T-helper 2 cell treated with Interferon-gamma antibody and Interleukin-4, amounts not matched to agents 5 μg/mL and 100 μg/mL, for 36 hours (primary cell): ENCODE results near the gene TSNAX.
"Not testable (repeated sequence)": the region's sequence is repeated elsewhere in the genome, so short reads cannot be mapped to it uniquely, and the experiment has no call there.

ENCODE experiments used
- DNase-seq: peaks from one replicate; pipeline ENCODE4 v3.0.0; 2021; ENCODE audit warnings: low spot score
- H3K27ac Mint-ChIP-seq: one replicate; pipeline ENCODE4 v1.8.0; 2021; ENCODE audit warnings: mild to moderate bottlenecking, mixed read lengths
- H3K27me3 Mint-ChIP-seq: one replicate; pipeline ENCODE4 v1.8.0; 2021; ENCODE audit warnings: low read depth, mixed read lengths
- H3K36me3 Mint-ChIP-seq: one replicate; pipeline ENCODE4 v1.8.0; 2021; ENCODE audit warnings: low read depth, mixed read lengths
- H3K4me1 Mint-ChIP-seq: one replicate; pipeline ENCODE4 v1.8.0; 2021; ENCODE audit warnings: low read depth, mixed read lengths
- H3K4me3 Mint-ChIP-seq: one replicate; pipeline ENCODE4 v1.8.0; 2022; ENCODE audit warnings: mild to moderate bottlenecking, moderate library complexity, mixed read lengths
- H3K9me3 Mint-ChIP-seq: one replicate; pipeline ENCODE4 v1.8.0; 2021; ENCODE audit warnings: mixed read lengths

TSNAX gene

DNA sequence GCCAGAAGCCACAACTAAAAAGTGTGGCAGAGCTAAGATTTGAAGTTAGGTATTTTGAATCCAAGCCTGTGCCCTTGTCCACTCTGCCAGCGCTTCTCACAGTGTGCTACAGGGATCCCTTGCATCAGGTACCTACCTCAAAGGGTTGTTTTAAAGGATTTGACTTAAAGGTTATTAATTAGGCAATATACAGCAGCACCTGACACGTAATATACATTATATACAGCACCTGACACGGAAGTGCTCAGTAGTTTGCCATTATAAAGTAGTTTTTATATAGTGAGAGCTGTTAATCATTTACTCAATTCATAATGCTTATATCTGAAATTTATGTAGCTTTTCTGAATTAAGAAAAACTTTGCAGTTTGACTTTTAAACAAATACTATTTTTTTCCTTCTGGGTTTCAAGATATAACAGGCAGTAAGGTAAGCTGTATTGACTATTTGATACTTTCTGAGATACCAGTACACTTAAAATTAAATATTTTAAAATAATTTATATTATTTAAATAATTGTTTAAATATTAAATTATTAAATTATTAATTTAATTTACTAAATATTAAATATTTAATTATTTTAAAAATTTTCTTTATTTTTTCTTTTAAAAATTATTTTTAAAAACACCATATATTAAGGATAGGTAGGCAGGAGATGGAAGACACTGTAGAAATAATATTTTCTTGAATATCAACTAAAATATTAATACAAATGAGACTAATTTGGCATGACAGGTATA is 33.3 kb downstream of the TSNAX start:
- no peaks in the 10 kb centered on the region for H3K27me3 Mint-ChIP-seq
- no peaks in the 10 kb centered on the region for H3K9me3 Mint-ChIP-seq
- no peak for DNase-seq
- H3K36me3 Mint-ChIP-seq: peaks cover 22% of the 10 kb centered on the region
- H3K4me3 Mint-ChIP-seq: no peak overlapping the region
- peaks cover 10% of the 10 kb centered on the region for H3K4me1 Mint-ChIP-seq
- H3K27ac Mint-ChIP-seq: no peak overlapping the region

DNA sequence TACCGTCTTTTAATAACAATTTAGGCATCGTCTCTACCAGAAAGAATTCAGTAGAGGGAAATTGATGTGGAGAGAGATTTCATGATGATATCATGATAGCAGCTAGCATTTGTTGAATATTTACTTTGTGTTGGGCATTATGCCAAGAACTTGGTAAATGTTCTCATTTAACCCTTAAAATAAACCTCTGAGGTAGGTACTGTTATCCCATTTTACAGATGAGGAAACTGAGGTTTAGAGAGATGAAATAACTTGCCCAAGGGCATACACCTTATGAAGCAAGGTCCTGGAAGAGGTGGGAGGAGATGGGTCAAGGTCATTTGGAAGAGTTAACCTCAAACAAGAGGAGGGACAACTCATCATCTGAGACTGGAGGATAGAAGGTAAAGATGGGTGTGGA is 34.8 kb downstream of the TSNAX start:
- H3K4me1 Mint-ChIP-seq: peaks cover 6% of the 10 kb centered on the region
- H3K36me3 Mint-ChIP-seq: peaks cover 31% of the 10 kb centered on the region
- H3K27me3 Mint-ChIP-seq: no peaks in the 10 kb centered on the region
- no peak for DNase-seq
- H3K9me3 Mint-ChIP-seq: no peaks in the 10 kb centered on the region
- H3K4me3 Mint-ChIP-seq: no peak overlapping the region
- no peak overlapping the region for H3K27ac Mint-ChIP-seq

GRCh38 chr1:231564373-231564772 is 35.9 kb downstream of the TSNAX start:
- no peak for DNase-seq
- Mint-ChIP-seq H3K9me3 (no peaks in the 10 kb centered on the region), H3K36me3 (peaks cover 31% of the 10 kb centered on the region), H3K4me1 (peaks cover 4% of the 10 kb centered on the region), H3K4me3 (no peak overlapping the region), H3K27me3 (no peaks in the 10 kb centered on the region), H3K27ac (no peak overlapping the region)

- Mint-ChIP-seq H3K27ac (no peak overlapping the region), H3K36me3 (peaks cover 31% of the 10 kb centered on the region), H3K9me3 (no peaks in the 10 kb centered on the region), H3K4me1 (peaks cover 4% of the 10 kb centered on the region), H3K27me3 (no peaks in the 10 kb centered on the region), H3K4me3 (no peak overlapping the region)
- DNase-seq: no peak
Observed at GRCh38 chr1:231566496-231566895, 38.0 kb downstream of the TSNAX start.

DNA sequence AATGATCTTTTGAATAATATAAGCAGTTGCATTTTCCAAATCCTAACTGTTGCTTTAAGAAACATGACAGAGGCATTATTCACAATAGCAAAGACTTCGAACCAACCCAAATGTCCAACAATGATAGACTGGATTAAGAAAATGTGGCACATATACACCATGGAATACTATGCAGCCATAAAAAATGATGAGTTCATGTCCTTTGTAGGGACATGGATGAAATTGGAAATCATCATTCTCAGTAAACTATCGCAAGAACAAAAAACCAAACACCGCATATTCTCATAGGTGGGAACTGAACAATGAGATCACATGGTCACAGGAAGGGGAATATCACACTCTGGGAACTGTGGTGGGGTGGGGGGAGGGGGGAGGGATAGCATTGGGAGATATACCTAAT is 41.8 kb downstream of the TSNAX start:
- not testable (repeated sequence) for DNase-seq, H3K9me3 Mint-ChIP-seq, H3K4me3 Mint-ChIP-seq, H3K4me1 Mint-ChIP-seq, H3K27ac Mint-ChIP-seq, H3K27me3 Mint-ChIP-seq
- peaks cover 15% of the 10 kb centered on the region for H3K36me3 Mint-ChIP-seq

- Mint-ChIP-seq H3K4me1 (no peaks in the 10 kb centered on the region), H3K27ac (no peak overlapping the region), H3K9me3 (no peaks in the 10 kb centered on the region), H3K27me3 (no peaks in the 10 kb centered on the region), H3K4me3 (no peak overlapping the region), H3K36me3 (peaks cover 11% of the 10 kb centered on the region)
- no peak for DNase-seq
Observed at GRCh38 chr1:231571904-231572303, 43.4 kb downstream of the TSNAX start.

DNA sequence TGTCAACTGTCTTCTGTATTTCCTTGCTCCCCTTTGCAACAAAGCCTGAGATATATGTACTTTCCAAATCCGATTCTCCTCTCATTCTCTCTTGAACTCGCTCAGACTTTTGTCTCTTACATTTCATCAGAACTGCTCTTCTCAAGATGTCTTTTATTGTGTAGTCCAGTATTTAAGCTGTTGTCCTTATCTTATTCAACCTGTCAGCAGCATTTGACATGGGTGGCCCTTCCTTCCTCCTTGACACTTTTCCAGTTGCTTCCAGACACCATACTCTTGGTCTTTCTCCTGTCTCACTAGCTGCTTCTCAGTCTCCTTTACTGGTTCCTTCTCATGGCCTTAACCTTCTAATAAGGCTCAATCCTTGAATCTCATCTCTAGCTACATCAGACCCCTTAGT is 47.0 kb downstream of the TSNAX start:
- H3K36me3 Mint-ChIP-seq: no peaks in the 10 kb centered on the region
- no peak overlapping the region for H3K27ac Mint-ChIP-seq
- no peaks in the 10 kb centered on the region for H3K27me3 Mint-ChIP-seq
- no peaks in the 10 kb centered on the region for H3K9me3 Mint-ChIP-seq
- H3K4me1 Mint-ChIP-seq: no peaks in the 10 kb centered on the region
- H3K4me3 Mint-ChIP-seq: no peak overlapping the region
- no peak for DNase-seq

DNA sequence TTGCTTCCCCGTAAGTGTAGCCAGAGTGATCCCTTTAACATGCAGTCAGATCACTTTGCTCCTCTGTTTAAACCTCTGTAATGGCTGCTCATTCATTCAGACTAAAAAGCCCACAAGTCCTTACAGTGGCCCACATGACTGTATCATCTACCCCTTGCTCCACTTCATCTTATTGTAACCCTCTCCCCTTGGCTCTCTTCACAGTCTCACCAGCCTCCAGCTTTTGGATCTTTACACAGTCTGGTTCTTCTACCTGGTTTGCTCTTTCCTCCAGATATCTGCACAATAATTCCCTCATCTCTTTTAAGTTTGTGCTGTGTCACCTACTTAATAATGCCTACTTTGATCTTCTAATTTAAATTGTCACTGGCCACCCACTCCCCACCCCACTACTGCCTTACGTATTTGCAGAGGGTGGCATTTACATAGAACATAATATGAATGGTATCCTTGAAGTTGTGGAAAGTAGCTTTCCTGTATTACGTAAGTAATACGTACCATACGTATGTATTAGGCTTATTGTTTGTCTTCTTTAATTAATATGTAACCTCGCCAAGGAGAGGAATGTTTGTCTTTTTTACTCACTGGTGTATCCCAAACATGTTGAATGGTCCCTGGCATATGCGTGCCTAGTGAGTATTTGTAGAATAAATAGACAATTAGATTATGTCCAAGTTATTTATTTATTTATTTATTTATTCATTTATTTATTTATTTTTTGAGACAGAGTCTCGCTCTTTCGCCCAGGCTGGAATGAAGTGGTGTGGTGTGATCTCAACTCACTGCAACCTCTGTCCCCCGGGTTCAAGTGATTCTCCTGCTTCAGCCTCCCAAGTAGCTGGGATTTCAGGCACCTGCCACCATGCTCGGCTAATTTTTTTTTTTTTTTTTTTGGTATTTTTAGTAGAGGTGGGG is 48.6 kb downstream of the TSNAX start:
- DNase-seq: no peak
- Mint-ChIP-seq H3K4me1 (no peaks in the 10 kb centered on the region), H3K36me3 (no peaks in the 10 kb centered on the region), H3K9me3 (no peaks in the 10 kb centered on the region), H3K27me3 (no peaks in the 10 kb centered on the region), H3K27ac (no peak overlapping the region), H3K4me3 (no peak overlapping the region)

- no peaks in the 10 kb centered on the region for H3K36me3 Mint-ChIP-seq
- H3K4me3 Mint-ChIP-seq: no peak overlapping the region
- H3K27ac Mint-ChIP-seq: no peak overlapping the region
- H3K4me1 Mint-ChIP-seq: no peaks in the 10 kb centered on the region
- no peak for DNase-seq
- no peaks in the 10 kb centered on the region for H3K9me3 Mint-ChIP-seq
- no peaks in the 10 kb centered on the region for H3K27me3 Mint-ChIP-seq
Observed at GRCh38 chr1:231580874-231581273, 52.4 kb downstream of the TSNAX start.

- Mint-ChIP-seq H3K4me1 (no peaks in the 10 kb centered on the region), H3K36me3 (no peaks in the 10 kb centered on the region), H3K27me3 (no peaks in the 10 kb centered on the region), H3K27ac (no peak overlapping the region), H3K9me3 (no peaks in the 10 kb centered on the region), H3K4me3 (no peak overlapping the region)
- no peak for DNase-seq
Observed at GRCh38 chr1:231581859-231582258, 53.4 kb downstream of the TSNAX start.

GRCh38 chr1:231583376-231583775 is 54.9 kb downstream of the TSNAX start:
- no peaks in the 10 kb centered on the region for H3K27me3 Mint-ChIP-seq

GRCh38 chr1:231584117-231584516 is 55.6 kb downstream of the TSNAX start:
- DNase-seq: no peak
- no peak overlapping the region for H3K27ac Mint-ChIP-seq
- no peaks in the 10 kb centered on the region for H3K9me3 Mint-ChIP-seq
- no peak overlapping the region for H3K4me3 Mint-ChIP-seq
- H3K36me3 Mint-ChIP-seq: no peaks in the 10 kb centered on the region
- H3K27me3 Mint-ChIP-seq: no peaks in the 10 kb centered on the region
- H3K4me1 Mint-ChIP-seq: no peaks in the 10 kb centered on the region

More at GRCh38 chr1:231583376-231583775, 54.9 kb downstream of the TSNAX start:
- Mint-ChIP-seq H3K9me3 (no peaks in the 10 kb centered on the region), H3K27ac (no peak overlapping the region), H3K36me3 (no peaks in the 10 kb centered on the region), H3K4me1 (no peaks in the 10 kb centered on the region), H3K4me3 (no peak overlapping the region)
- DNase-seq: no peak

DNA sequence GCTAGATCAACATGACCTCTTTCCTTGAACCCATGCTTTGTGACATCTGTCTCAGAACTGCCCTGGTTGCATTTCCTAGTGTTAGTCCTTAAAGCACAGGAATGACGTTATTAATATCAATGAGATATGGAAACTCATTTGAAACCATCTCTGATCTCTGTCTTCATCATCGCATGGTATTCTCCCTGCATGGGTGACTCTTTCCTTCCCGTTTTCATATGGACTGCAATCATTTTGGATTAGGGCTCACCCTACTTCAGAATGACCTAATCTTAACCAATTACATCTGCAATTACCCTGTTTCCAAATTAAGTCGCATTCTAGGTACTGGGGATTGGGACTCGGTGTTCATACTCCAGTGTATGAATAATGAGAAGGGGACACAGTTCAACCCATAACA is 56.5 kb downstream of the TSNAX start:
- no peaks in the 10 kb centered on the region for H3K4me1 Mint-ChIP-seq
- H3K36me3 Mint-ChIP-seq: no peaks in the 10 kb centered on the region
- no peak overlapping the region for H3K4me3 Mint-ChIP-seq
- no peak for DNase-seq
- H3K9me3 Mint-ChIP-seq: no peaks in the 10 kb centered on the region
- H3K27ac Mint-ChIP-seq: no peak overlapping the region
- no peaks in the 10 kb centered on the region for H3K27me3 Mint-ChIP-seq

DNA sequence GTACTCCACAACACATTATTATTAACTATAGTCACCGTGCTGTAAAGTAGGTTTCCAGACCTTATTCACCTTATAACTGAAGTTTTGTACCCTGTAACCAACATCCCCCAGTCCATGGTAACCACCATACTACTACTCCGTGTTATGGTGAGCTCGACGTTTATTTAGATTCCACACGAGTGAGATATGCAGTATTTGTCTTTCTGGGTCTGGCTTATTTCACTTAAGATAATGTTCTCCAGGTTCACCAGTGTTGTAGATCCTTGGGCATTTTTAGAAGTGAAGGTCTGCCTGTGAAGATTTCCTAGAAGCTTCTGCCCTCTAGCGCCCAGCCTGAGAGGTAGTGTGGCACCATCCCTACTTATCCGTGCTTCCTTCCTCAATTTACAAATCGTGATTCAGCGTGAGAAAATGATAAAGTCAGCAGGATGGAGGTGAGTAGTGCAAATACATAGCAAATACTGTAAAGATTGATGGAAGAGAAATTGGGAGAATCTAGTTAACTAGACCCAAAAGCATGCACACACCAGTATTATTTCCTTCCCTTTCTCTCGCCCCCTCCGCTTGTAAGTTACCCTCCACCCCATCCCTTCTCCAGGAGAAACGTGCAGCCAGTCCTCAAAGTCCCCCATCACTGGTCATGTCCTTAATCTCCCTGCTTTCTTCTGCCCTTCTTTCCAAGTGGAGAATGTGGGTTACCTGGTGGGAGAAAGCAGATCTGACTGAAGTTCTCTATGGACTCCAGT is 62.2 kb downstream of the TSNAX start:
- no peak for DNase-seq
- Mint-ChIP-seq H3K4me1 (peaks cover 8% of the 10 kb centered on the region), H3K4me3 (no peak overlapping the region), H3K27me3 (peaks cover 6% of the 10 kb centered on the region), H3K9me3 (peaks cover 3% of the 10 kb centered on the region), H3K36me3 (no peaks in the 10 kb centered on the region), H3K27ac (no peak overlapping the region)
